Cardiac muscle cell (in vitro differentiated cells and primary cell): Measurements from ENCODE around the gene MIEF1. TPM values are rescaled to one million over a fixed set of nuclear protein-coding genes. Genes with fewer than 3 reads are reported as not detected.

Experiments
- DNase-seq, 2 donors: peaks; one replicate each; pipeline versions ENCODE4 v3.0.0 to v3.0.0-alpha.2; 2010 to 2017; ENCODE audit warnings: low read depth in 1 of 2, low spot score in 1 of 2
- H3K27ac ChIP-seq: fragments of 200-600 bp; sonication (generic); 2 replicates; pipeline ENCODE4 v1.5.1; 2016
- H3K27me3 ChIP-seq: fragments of 200-600 bp; sonication (generic); 2 replicates; pipeline ENCODE4 v1.6.0; 2016; ENCODE audit warnings: control low read depth
- H3K36me3 ChIP-seq: fragments of 200-600 bp; sonication (generic); 2 replicates; pipeline ENCODE4 v1.5.1; 2016; ENCODE audit warnings: control low read depth
- H3K4me1 ChIP-seq: fragments of 200-600 bp; sonication (generic); 2 replicates; pipeline ENCODE4 v1.8.1; 2017; ENCODE audit warnings: low read depth, mild to moderate bottlenecking, mixed run types
- H3K4me3 ChIP-seq: fragments of 200-600 bp; sonication (generic); 2 replicates; pipeline ENCODE4 v1.5.1; 2016; ENCODE audit warnings: mild to moderate bottlenecking
- H3K9me3 ChIP-seq: fragments of 200-600 bp; sonication (generic); 2 replicates; pipeline ENCODE4 v1.5.1; 2017; ENCODE audit warnings: low read depth, mild to moderate bottlenecking, control low read depth
- CTCF ChIP-seq: IDR thresholded peaks from 2 replicates; pipeline ENCODE4 v1.5.1; 2012; ENCODE audit warnings: low read depth, mild to moderate bottlenecking, low read length
- polyA plus RNA-seq: library from polyadenylated mRNA; unstranded; fragments of >200 nt; fragmentation: Nextera tagmentation; extraction: Ambion mirVana; gene quantifications from 2 replicates; pipeline ENCODE4 v1.2.1, GENCODE V29; 2016
- total RNA-seq: library from RNA; depleted of rRNA; stranded (reverse); fragments of >200 nt; gene quantifications from 2 replicates; pipeline ENCODE4 v1.2.3, GENCODE V29; 2016

MIEF1 gene
- total and polyA plus RNA-seq, 2 experiments from 2014 or later, result 29.1 to 31.2 TPM

- Histone ChIP-seq H3K36me3 (no peaks in the 10 kb centered on the region), H3K4me3 (no peak overlapping the region), H3K9me3 (no peaks in the 10 kb centered on the region), H3K4me1 (peaks cover 10% of the 10 kb centered on the region), H3K27ac (peak overlapping the region; percentile 64), H3K27me3 (no peaks in the 10 kb centered on the region)
- DNase-seq, result no peak
- no peak for TF ChIP-seq CTCF
These were observed 38.8 kb upstream of the MIEF1 start for GRCh38 chr22:39463277-39463676.

- DNase-seq, result peak in 1 of 2 donors; percentile 44
- H3K27ac ChIP-seq, result no peak overlapping the region
- H3K9me3 ChIP-seq, result no peaks in the 10 kb centered on the region
- H3K4me3 ChIP-seq, result no peak overlapping the region
- no peaks in the 10 kb centered on the region for H3K36me3 ChIP-seq
- peaks cover 8% of the 10 kb centered on the region for H3K4me1 ChIP-seq
- no peak for TF ChIP-seq CTCF
- H3K27me3 ChIP-seq, result no peaks in the 10 kb centered on the region
These were observed 38.1 kb upstream of the MIEF1 start for GRCh38 chr22:39463931-39464390.

GRCh38 chr22:39466228-39467006 is 35.7 kb upstream of the MIEF1 start:
- H3K27me3 ChIP-seq, result no peaks in the 10 kb centered on the region
- DNase-seq, result peak in 1 of 2 donors; percentile 26
- H3K36me3 ChIP-seq, result no peaks in the 10 kb centered on the region
- H3K4me1 ChIP-seq, result peaks cover 32% of the 10 kb centered on the region
- TF ChIP-seq CTCF, result no peak
- H3K9me3 ChIP-seq, result no peaks in the 10 kb centered on the region
- H3K4me3 ChIP-seq, result no peak overlapping the region
- no peak overlapping the region for H3K27ac ChIP-seq

- Histone ChIP-seq H3K4me3 (no peak overlapping the region), H3K4me1 (peaks cover 42% of the 10 kb centered on the region), H3K27me3 (no peaks in the 10 kb centered on the region), H3K9me3 (no peaks in the 10 kb centered on the region), H3K36me3 (no peaks in the 10 kb centered on the region), H3K27ac (no peak overlapping the region)
- DNase-seq, result no peak
- no peak for TF ChIP-seq CTCF
These were observed 34.6 kb upstream of the MIEF1 start for GRCh38 chr22:39467390-39467895.

GRCh38 chr22:39468487-39469325 is 33.4 kb upstream of the MIEF1 start:
- peaks cover 48% of the 10 kb centered on the region for H3K4me1 ChIP-seq
- no peaks in the 10 kb centered on the region for H3K36me3 ChIP-seq
- no peaks in the 10 kb centered on the region for H3K27me3 ChIP-seq
- peak overlapping the region; percentile 69 for H3K27ac ChIP-seq
- no peak for DNase-seq
- no peak for TF ChIP-seq CTCF
- H3K4me3 ChIP-seq, result no peak overlapping the region
- H3K9me3 ChIP-seq, result no peaks in the 10 kb centered on the region
